HG03039 (cell line): ENCODE measurements around the gene CTCFL.

Experiments used
- ATAC-seq: cut with Tn5 transposase; IDR thresholded peaks from one replicate; pipeline ENCODE4 v1.9.1; 2021; ENCODE audit warnings: mild to moderate bottlenecking, moderate library complexity; ENCODE audit not compliant: unreplicated experiment

Gene CTCFL

GRCh38 chr20:57560554-57561355 lies 35.8 kb upstream of the CTCFL start, which contains the start of gene PCK1:
TSS of gene PCK1 (plus strand) at chr20:57561110. CDS start at chr20:57561412, 302 bp downstream.
- ATAC-seq = no peak

GRCh38 chr20:57559658-57560553 lies 35.0 kb upstream of the CTCFL start:
- no peak for ATAC-seq

- no peak for ATAC-seq
These were observed 34.3 kb upstream of the CTCFL start for GRCh38 chr20:57559289-57559634.

GRCh38 chr20:57558614-57559288 lies 33.8 kb upstream of the CTCFL start:
- ATAC-seq = no peak

GRCh38 chr20:57557926-57558613 lies 33.1 kb upstream of the CTCFL start:
- no peak for ATAC-seq

- no peak for ATAC-seq
These were observed 32.0 kb upstream of the CTCFL start for GRCh38 chr20:57556980-57557274.

- ATAC-seq = no peak
These were observed 30.7 kb upstream of the CTCFL start for GRCh38 chr20:57555457-57556184.

GRCh38 chr20:57553376-57554018 lies 28.6 kb upstream of the CTCFL start:
- ATAC-seq = no peak

GRCh38 chr20:57552471-57552870 lies 27.5 kb upstream of the CTCFL start:
- ATAC-seq = no peak

GRCh38 chr20:57548177-57549058 lies 23.5 kb upstream of the CTCFL start:
- no peak for ATAC-seq

- no peak for ATAC-seq
These were observed 22.2 kb upstream of the CTCFL start for GRCh38 chr20:57546956-57547649.

GRCh38 chr20:57545927-57546662 lies 21.2 kb upstream of the CTCFL start:
- no peak for ATAC-seq

- no peak for ATAC-seq
These were observed 20.1 kb upstream of the CTCFL start for GRCh38 chr20:57544838-57545564.

- no peak for ATAC-seq
These were observed 18.8 kb upstream of the CTCFL start for GRCh38 chr20:57543754-57544153.

GRCh38 chr20:57540890-57541580 lies 16.1 kb upstream of the CTCFL start:
- no peak for ATAC-seq

- ATAC-seq = no peak
These were observed 14.9 kb upstream of the CTCFL start for GRCh38 chr20:57539889-57540288.
